DMS153 (cell line): ENCODE results near the gene HBQ1.
"Not testable (repeated sequence)": the region's sequence is repeated elsewhere in the genome, so short reads cannot be mapped to it uniquely, and the experiment has no call there.

Experiments used
- DNase-seq: peaks from one replicate; lab custom pipeline; 2025; lab: John Stamatoyannopoulos, UW

Gene HBQ1

GRCh38 chr16:211631-212180 is 31.4 kb downstream of the HBQ1 start:
- not testable (repeated sequence) for DNase-seq

- DNase-seq = no peak
Observed at GRCh38 chr16:212999-213398, 32.7 kb downstream of the HBQ1 start.

GRCh38 chr16:220021-220420 is 39.8 kb downstream of the HBQ1 start:
- no peak for DNase-seq

- DNase-seq = no peak
Observed at GRCh38 chr16:228151-228851, 48.0 kb downstream of the HBQ1 start.

GRCh38 chr16:228852-229730 is 48.8 kb downstream of the HBQ1 start, which contains the start of gene LUC7L:
TSS of gene LUC7L (minus strand) at chr16:229449. CDS start at chr16:229339, 110 bp downstream.
- peak; percentile 67 for DNase-seq

- no peak for DNase-seq
Observed at GRCh38 chr16:229731-230281, 49.5 kb downstream of the HBQ1 start.

- DNase-seq = not testable (repeated sequence)
Observed at GRCh38 chr16:230351-230750, 50.1 kb downstream of the HBQ1 start.
